ENCODE results near the gene KIF26A.

The KIF26A gene

DNA sequence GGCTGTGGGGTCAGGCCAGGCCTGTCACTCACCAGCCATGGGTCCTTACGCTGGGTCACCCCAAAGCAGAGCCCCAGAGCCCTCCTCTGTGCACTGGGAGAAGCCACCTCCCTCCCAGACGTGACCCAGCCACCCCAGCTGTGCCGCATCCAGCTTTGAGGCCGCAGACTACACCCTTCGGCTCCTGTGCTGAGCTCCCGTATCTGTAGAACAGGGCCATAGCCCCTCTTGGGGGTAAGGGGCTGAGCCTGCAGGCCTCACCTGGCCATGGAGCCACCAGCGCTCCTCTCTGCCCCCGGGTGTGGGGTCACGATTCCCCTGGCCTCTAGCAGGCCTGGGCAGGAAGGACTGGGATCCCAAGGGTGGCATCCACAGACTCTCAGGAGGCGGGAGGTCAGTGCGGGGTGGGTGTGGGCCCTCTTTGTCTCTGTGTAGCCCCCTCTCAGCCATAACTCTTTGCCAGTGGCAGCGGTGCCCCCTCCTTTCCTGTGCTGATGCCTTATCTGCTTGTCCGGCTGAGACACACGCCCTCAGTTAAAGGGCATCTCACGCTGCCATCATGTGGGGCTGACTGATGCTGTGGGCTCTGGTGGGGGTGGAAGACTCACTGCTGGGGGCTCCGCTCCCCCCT is 36.6 kb upstream of the KIF26A start:
- no peak for DNase-seq

DNA sequence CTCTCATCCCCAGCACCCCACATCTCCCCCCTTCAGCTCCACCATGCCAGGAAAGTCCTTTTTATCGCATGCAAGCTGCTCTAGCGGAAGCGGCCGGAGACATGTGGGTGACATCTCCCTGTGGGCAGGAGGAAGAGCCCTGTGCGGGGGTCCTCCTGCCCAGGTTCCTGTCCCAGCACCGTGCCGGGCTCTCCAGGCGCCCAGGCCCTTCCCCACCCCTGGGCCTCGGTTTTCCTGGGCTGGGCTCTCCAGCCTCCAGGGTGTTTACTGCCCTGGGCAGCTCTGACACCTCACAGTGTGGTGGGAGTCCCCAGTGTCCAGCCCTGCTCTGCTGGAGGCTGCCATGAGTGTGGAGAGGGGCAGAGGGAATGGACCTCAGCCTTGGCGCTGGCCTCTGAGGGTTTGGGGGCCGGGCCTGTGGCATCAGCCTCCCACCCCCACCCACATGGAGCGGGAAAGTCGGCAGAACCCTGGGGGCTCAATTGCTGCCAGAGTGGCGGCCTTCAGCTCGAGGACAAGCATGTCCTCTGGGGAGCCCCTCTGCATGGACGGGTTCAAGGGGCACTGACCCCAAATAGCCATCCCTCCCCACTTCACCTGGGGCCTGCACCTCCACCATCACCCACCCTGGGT is 36.0 kb upstream of the KIF26A start:
- no peak for DNase-seq

DNA sequence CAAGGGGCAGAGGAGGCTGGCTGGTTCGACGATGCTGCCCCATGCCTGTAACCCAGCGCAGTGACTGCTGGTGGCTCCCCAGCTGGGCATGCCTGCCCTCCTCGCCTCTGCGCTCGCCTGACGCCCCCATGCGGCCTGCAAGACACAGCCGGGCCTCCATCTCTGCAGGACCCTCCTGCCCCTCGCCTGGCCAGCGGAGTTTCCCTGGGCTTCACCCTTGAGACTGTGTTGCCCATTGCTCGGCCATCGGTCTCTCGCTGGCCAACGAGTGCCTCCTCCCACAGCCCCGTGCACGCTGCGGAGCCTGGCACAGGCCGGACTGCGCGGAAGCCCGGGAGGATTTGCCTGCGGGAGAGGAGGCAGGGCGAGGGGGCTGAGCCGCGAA is 35.3 kb upstream of the KIF26A start:
- DNase-seq = no peak

DNA sequence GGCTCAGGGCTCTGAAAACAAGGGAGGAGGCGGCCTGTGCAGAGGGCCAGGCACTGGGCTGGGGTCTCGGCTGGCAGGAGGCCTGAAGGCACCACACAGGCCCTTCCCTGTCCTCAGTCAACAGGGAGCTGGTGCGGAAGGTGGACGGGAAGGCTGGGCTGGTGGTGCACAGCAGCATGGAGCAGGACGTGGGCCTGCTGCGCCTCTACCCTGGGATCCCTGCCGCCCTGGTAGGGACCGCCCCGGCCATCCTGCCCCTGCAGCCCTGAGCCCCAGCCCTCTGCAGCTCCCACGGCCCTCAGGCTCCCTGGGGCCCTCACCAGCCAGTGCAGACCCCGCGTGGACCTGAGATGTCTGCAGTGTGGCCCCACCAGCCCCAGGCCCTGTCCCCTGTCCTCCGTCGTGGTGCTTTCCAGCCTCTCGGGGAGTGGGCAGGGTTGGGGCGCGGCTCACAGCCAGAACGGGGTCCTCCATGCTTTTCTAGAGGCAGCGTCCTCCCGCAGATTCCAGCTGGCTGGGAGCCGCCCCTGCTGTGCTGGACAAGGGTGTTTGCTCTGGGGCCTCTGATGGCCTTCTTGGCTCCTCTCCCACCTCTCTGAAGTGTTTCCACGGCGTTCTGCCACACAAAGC is 34.8 kb upstream of the KIF26A start:
- DNase-seq = no peak

DNA sequence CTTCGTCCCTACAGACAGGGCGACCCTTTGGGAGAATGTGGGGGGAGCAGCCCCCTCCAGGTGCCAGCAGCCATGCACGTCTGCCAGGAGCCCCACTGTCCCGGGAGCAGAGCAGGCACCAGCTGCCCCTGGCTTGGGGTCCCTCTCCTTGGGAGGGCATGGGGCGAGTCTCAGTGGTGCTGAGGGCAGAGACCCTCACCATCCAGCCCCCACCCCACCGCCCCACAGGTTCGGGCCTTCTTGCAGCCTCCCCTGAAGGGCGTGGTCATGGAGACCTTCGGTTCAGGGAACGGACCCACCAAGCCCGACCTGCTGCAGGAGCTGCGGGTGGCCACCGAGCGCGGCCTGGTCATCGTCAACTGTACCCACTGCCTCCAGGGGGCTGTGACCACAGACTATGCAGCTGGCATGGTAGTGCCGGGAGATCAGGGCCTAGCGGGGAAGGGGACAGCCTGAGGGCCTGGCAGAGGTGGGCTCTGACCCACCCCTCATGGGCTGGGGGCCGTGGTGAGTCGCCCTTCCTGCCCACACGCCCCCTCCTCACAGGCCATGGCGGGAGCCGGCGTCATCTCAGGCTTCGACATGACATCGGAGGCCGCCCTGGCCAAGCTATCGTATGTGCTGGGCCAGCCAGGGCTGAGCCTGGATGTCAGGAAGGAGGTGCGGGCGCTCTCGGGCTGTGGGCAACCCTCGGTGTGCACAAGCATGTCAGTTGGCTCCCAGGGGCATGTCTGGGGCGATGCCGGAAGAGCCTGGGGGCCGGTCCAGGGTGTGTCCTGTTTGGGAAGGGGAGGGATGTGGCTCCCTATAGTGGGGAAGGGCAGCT is 34.1 kb upstream of the KIF26A start:
- DNase-seq = no peak

DNA sequence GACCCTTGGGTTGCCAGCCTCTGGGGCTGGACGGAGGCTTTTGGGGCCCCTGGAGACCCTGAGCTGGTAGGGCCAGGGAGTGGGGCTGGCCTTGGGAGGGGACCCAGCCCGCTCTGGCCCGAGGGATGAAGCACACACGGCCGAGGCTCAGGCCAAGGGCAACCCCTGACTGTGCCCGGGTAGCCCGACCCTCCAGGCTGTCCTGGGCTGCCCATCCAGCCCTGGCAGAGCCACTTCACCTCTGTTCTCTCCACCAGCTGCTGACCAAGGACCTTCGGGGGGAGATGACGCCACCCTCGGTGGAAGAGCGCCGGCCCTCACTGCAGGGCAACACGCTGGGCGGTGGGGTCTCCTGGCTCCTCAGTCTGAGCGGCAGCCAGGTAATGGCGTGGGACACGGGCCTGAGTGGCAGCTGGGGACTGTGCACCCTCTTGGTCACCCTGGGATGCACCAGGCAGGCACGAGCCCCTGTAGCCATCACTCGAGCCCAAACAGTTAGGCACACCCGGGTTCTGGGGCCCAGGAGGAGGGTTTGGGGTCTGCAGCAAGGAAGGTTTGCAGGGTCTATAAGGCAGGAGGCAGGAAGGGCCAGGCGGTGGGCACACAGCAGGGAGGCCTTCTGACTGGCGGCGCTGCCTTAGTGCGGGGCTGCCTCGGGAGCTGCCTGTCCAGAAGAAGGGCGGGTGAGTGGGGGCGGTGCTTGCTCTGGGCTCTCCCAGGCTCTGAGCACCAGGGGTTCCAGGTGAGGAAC is 33.1 kb upstream of the KIF26A start:
- peak; percentile 21 for DNase-seq

DNA sequence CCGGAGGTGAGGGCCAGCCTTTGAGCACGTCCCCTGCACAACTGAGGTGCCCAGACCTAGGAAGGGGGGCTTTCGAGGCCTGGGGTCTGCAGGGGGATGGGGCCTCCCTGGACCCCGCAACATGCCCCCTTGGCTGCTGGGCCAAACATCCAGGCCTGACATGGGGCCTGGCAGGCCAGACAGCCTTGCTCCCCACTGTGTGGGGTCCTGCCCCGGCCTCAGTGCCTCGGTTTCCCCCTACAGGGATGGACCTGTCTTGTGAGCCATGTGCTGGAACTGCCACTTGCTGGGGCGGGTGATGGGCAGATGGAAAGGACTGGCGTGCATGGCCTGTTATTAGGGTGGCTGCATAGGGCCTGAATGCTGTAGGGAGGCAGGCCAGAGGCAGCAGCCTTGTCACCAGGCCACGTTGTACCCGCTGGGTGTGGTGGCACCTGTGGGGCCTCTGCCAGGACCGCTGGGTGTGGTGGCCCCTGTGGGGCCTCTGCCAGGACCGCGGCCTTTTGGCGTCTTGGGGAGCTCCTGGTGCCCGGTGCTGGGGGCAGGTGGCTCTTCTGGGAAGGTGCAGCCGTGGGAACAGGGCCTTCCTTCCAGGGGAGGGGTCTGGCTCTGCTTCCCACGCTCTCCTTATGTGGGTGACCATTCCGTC is 32.4 kb upstream of the KIF26A start:
- peak; percentile 24 for DNase-seq

DNA sequence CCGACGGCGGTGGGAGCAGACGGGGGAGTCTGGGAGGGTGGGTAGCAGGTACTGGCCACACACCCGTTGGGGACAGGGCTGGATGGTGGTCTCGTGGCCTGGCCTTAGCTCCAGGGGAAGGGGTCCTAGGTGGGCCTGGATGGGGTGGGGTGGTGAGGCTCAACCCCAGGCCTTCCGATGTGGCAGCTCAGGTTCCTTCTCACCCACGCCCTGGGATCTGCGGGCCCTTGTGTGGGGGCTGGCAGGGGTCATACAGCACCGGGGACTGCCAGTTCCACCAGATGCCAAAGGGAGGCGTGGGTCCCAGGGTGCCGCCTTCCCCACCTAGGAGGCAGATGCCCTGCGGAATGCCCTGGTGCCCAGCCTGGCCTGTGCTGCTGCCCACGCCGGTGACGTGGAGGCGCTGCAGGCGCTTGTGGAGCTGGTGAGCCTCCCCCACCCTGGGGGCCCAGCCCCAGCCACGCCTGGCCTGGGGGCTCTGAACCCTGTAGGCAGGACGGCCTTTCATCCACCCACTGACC is 31.9 kb upstream of the KIF26A start:
- peak; percentile 22 for DNase-seq

DNA sequence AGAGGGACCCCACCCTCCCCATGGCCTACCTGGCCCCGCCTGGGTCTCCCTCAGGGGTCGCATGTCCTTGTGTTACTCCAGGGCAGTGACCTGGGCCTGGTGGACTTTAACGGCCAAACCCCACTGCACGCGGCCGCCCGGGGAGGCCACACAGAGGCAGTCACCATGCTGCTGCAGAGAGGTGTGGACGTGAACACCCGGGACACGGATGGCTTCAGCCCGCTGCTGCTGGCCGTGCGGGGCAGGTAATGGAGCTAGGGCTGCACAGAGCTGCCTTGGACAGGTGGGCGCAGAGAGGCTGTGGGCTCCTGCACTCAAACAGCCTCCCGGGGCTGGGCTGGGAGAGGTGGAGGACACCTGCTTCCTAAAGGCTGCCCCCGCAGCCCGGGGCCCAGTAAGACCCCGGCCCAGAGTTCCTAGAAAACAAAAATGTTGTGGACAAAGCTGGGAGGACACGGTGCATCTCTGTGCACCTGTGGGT is 31.2 kb upstream of the KIF26A start:
- peak; percentile 23 for DNase-seq

DNA sequence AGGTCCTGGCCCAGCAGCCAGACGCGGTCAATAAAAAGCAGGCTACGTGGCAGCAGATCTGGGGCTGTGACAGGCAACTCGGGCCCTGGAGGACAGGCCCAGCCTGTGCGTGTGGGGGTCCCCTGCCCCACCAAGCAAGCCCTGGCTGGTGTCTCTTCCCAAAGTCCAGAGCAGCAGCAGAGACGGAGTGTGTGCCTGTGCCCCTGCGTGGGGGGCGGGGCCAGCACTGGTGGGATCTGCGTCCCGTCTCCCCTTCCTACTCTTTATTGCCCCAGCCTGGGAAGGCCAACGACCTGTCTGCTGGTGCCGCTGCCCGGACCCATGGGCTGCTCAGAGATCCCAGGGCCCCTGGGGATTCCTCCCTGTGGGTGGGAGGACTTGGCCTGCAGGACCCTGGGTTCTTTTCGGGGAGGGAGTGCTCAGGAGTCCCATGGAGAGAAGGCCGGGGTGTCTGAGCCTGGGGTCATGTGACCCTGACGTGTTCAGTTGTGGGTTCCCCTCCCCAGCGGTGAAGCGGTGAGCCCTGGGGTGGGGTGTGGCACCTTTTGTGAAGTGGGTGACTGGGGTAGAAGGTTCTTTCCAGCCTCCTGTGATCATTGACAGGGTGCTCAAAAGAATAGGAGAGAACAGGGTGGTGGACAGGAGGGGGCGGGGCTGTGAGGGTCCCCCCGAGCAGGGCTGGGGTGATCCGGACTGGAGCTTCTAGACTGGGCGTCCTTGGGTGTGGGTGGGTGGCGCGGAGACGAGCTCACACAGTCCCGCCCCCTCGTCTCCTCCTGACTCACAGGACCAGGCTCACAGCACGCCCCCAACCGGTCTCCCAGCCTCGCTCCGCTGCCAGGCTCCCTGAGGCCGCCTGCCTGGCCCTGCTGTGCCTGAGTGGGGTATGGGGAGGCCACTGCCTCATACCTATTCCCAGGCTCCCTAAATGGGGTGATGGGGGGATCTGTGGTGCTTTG is 30.5 kb upstream of the KIF26A start:
- peak; percentile 27 for DNase-seq

DNA sequence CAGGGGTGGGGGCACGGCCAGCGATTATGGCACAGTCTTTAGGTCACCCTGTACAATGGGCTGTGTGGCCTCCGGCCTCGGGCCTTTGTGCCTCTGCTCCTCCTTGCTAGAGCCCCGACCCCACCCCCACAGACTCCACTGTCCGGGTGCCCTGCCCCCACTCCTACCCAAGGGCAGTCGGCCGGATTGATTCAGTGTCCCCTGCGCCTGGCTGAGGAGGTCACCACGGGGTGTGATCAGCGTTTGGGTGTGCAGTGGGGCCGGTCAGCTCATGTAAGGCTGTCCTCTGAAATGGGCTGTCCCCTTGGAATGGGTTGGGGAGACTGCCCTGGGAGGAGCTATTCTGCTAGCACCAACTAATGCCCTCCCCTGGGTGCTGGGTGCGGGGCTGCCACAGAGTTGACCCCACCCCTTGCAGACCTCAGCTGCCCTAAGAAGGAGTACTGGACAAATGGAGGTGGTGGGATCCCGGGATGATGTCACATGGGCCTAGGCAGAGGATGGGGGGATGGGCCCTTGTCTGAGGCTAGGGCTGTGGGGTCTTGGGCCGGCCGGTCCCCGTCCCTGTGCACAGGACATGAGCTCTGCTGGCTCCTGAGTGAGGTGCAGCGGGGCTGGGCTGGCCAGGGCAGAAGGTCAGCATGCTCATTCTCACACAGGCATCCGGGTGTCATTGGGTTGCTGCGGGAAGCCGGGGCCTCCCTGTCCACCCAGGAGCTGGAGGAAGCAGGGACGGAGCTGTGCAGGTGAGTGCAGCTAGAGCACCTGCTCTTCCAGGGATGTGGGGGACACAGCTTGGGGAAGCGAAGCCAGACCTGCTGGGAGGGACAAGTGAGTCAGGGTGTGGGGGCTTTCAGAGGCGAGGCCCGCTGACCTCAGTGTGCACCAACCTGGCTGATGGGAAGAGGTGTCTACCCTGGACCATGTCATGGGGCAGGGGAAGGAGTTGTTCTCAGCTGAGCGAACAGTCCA is 29.5 kb upstream of the KIF26A start:
- DNase-seq = peak; percentile 26

DNA sequence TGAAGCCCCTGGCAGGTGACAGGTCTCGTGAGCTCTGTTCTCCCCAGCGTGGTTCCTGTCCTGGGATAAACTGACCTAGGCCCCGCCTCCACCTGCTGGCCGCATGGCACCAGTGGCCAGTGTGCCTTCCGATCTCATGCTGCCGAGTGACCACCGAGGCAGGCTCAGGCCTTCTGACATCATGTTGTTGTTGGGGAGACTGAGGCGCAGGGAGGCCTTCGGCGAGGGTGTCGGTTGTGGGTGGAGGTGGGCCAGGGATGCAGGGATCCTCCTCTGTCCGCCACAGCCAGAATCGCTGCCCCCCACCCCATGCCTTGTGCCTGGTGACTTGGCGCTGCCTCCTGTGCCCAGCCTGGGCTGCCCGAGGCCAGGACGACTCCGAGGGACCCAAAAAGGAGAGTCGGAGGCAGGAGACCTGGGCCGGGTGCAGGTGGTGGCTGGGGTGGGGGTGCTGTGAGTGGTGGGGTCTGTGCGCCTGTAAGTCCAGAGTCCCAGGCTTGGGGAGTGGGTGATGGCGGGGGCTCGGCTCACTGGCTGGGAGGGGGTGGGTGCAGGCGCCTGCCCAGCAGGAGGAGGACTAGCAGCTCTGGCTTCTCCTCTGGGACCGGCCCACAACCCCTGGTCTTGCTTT is 28.5 kb upstream of the KIF26A start:
- peak; percentile 25 for DNase-seq

DNA sequence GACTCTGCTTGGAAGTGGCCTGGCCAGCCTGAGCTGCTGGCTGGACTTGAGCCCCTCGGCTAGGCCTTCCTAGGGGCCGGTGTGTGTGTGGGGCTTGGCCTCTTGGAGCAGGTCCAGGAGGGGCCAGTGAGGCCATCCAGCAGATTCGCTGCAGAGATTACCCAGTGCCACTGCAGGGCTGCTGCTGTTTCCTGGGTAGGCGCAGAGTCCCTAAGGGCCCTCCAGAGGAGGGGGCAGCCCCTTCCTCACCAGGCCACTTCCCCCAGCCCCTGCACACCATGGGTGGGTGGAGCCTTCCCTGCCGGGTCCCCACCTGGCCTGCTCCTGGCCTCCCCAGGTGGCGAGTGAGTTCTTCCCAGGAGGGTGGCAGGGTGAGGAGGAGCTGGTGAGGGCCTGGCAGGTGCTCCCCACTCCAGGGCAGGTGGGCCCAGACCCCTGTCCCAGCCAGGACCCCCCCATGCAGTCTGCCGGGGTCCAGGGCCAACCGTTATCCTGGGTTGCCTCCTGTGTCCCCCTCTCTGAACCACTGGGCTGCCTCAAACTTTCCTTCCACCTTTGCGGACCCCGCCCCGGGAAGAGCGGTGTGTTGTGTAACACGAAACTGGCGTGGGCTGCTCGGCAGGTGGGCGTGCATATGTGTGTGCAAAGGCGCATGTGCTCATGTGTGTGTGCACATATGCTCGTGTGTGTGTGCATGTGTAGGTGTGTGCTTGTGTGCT is 27.7 kb upstream of the KIF26A start:
- DNase-seq = peak; percentile 17

DNA sequence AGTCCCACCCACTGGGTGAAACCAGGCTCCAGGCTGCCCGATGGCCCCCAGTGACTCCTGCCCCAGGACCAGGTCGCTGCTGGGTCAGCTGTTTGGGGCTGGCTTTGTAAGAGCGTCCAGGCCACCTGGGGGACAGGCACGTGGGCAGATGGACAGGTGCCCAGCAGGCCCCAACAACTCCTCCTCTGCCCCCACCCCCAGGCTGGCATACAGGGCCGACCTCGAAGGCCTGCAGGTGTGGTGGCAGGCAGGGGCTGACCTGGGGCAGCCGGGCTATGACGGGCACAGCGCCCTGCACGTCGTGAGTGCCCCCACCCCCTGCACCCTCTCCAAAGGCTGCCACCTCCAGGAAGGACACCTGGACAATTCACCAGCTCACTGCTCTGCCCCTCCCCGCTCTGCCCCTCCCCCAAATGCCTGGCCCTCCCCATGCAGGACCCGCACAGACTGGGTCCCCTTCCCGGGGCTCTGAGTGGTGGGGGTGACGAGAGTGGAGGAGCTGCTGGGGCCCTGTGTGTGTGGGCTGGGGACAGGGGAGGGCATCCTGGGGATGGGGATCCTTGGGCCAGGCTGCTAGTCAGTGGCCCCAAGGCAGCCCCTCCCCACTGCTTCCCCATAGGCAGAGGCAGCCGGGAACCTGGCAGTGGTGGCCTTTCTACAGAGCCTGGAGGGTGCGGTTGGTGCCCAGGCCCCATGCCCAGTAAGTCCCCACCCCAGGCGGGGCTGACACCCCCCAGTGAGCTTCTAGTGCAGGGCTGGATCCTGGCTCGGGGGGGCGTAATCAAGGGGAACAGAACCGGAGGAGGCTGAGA is 26.9 kb upstream of the KIF26A start:
- peak; percentile 21 for DNase-seq

DNA sequence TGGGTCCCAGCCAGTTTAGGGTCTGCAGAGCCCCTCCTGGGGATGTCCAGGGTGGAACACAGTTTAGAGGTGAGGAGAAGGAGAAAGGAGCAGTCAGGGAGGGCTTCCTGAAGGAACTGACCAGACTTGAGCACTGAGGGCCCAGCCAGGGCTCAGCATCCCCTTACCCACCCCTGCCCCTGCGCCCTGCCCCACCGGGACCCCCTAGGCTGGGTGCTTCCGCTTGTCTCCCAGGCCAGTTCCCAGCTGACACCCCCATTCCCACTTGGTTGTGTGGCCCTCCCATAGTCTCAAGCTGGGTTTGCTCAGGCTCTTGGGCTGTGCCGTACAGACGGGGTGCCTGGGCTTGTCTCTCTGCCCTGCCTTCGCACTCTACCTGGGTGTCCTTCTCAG is 26.3 kb upstream of the KIF26A start:
- DNase-seq = no peak

DNA sequence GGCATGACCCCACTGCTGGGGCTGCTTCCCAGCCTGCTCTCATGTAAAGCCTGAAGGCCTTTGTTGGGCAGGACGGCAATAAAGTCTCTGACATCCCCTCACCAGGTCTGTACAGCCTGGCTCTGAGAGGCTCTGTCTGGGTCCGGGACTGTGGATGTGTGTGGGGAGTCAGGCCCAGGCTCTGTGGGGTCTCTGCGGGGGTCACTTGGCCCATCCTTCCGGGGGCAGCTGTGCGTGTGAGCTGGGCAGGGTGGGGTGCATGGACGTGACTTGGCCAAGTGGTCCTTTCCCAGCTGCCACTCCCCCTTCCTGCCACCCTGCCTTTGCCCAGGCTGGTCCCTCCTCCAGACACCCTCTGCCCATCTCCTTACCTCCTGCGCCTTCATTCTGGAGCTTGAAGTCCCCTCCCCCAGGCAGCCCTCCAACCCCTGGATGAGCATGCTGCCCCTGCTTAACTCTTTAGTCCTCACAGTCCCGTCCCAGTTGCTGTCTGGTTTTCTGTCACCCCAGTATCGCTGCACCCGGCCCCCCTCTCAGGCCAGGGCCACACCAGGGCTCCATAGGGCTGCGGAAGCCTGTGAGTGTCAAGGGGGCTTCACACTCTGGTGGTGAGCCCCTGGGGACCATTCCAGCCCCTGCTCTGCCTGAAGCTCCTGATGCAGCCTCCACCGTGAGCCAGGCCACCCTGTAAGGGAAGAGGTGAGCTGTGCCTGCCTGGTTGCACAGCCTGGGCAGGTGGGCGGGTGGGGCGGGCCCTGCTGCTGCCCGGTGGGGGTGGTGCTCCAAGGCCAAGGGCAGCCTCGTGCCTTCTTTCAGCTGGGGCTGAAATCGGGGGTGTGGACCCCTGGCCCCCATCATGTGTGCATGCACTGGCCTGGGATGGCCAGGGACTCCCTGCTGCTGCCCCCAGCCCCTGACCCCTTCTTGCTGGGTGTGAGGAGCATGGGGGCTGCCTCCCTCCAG is 25.5 kb upstream of the KIF26A start:
- DNase-seq = peak; percentile 25
